HEK293 (cell line): ENCODE results near the gene PDE1C.

Experiments used
- AEBP2 ChIP-seq: fragments of 450-650 bp; formaldehyde crosslinking; IDR thresholded peaks from 2 replicates; pipeline ENCODE4 v1.5.1; 2016; ENCODE audit warnings: missing biosample characterization, missing genetic modification characterization, borderline replicate concordance
- CTCF ChIP-seq: fragments of 450-650 bp; formaldehyde crosslinking; IDR thresholded peaks from 2 replicates; pipeline ENCODE4 v1.5.1; 2016; ENCODE audit warnings: missing biosample characterization, missing genetic modification characterization
- KLF16 ChIP-seq: fragments of 450-650 bp; formaldehyde crosslinking; IDR thresholded peaks from 2 replicates; pipeline ENCODE4 v1.5.1; 2017; ENCODE audit warnings: missing biosample characterization, missing genetic modification characterization
- TCF7L2 ChIP-seq: IDR thresholded peaks from 2 replicates; pipeline ENCODE4 v1.6.1; 2011; ENCODE audit warnings: low read depth, mild to moderate bottlenecking, inconsistent platforms, low read length, moderate library complexity, borderline replicate concordance
- ZNF174 ChIP-seq: fragments of 450-650 bp; formaldehyde crosslinking; IDR thresholded peaks from 2 replicates; pipeline ENCODE4 v1.5.0; 2017; ENCODE audit warnings: missing biosample characterization, mild to moderate bottlenecking, missing genetic modification characterization
- ZNF274 ChIP-seq, 2 experiments: fragments of 200-500 bp in 1 of 2; fragments of 450-650 bp in 1 of 2; sonication (Bioruptor generic) in 1 of 2; formaldehyde crosslinking in 1 of 2; IDR thresholded peaks; 2 replicates each; pipeline versions ENCODE4 v1.5.1 to v1.6.1; 2014 to 2016; ENCODE audit warnings: borderline replicate concordance in 1 of 2, inconsistent platforms in 1 of 2, low read length in 1 of 2, missing biosample characterization in 1 of 2, missing genetic modification characterization in 1 of 2
- ZNF624 ChIP-seq: fragments of 450-650 bp; formaldehyde crosslinking; IDR thresholded peaks from 2 replicates; pipeline ENCODE4 v1.5.1; 2017; ENCODE audit warnings: missing biosample characterization, missing genetic modification characterization
- ZNF768 ChIP-seq: fragments of 450-650 bp; formaldehyde crosslinking; IDR thresholded peaks from 2 replicates; pipeline ENCODE4 v1.5.1; 2018; ENCODE audit warnings: missing biosample characterization, mild to moderate bottlenecking, missing genetic modification characterization
- TF ChIP-seq, protein P1 (sequence below): fragments of 450-650 bp; formaldehyde crosslinking; optimal IDR thresholded peaks from 2 replicates; pipeline ENCODE3; 2016; ENCODE audit warnings: missing biosample characterization, mild to moderate bottlenecking, missing genetic modification characterization
- TF ChIP-seq, protein P2 (sequence below): fragments of 450-650 bp; formaldehyde crosslinking; IDR thresholded peaks from 2 replicates; pipeline ENCODE4 v1.5.1; 2016; ENCODE audit warnings: missing biosample characterization, missing genetic modification characterization

DNA sequence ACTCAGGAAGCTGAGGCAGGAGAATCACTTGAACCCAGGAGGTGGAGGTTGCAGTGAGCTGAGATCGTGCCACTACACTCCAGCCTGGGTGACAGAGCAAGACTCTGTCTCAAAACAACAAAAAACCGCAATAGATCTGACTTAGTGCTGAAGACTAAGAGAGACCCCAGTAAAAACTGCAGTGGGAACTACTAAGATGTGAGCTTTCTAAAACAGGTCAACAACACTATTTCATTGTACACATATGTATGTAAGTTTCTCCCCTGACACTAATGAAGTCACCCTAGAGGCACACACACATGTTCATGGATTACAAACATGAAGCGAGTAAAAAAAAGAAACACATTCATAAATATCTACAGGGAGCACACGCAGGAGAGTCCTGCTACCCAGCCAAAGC lies 68.3 kb downstream of the PDE1C start:
- no peak for TF ChIP-seq CTCF
- TF ChIP-seq, protein P1, sequence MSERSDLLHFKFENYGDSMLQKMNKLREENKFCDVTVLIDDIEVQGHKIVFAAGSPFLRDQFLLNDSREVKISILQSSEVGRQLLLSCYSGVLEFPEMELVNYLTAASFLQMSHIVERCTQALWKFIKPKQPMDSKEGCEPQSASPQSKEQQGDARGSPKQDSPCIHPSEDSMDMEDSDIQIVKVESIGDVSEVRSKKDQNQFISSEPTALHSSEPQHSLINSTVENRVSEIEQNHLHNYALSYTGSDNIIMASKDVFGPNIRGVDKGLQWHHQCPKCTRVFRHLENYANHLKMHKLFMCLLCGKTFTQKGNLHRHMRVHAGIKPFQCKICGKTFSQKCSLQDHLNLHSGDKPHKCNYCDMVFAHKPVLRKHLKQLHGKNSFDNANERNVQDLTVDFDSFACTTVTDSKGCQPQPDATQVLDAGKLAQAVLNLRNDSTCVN (tag by site-specific recombination), result no peak
- no peak for TF ChIP-seq ZNF624
- no peak for TF ChIP-seq AEBP2 (tag by site-specific recombination)
- TF ChIP-seq ZNF174, result no peak
- no peak for TF ChIP-seq ZNF768 (tag by site-specific recombination)
- TF ChIP-seq, protein P2, sequence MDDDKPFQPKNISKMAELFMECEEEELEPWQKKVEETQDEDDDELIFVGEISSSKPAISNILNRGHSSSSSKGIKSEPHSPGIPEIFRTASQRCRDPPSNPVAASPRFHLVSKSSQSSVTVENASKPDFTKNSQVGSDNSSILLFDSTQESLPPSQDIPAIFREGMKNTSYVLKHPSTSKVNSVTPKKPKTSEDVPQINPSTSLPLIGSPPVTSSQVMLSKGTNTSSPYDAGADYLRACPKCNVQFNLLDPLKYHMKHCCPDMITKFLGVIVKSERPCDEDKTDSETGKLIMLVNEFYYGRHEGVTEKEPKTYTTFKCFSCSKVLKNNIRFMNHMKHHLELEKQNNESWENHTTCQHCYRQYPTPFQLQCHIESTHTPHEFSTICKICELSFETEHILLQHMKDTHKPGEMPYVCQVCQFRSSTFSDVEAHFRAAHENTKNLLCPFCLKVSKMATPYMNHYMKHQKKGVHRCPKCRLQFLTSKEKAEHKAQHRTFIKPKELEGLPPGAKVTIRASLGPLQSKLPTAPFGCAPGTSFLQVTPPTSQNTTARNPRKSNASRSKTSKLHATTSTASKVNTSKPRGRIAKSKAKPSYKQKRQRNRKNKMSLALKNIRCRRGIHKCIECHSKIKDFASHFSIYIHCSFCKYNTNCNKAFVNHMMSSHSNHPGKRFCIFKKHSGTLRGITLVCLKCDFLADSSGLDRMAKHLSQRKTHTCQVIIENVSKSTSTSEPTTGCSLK (tag by site-specific recombination), result no peak
- no peak for TF ChIP-seq TCF7L2
- no peak for TF ChIP-seq ZNF274 (IDR thresholded peaks at IDR 0.05; ENCODE audit: low read length)
- no peak for TF ChIP-seq ZNF274 (tag by site-specific recombination; IDR thresholded peaks at IDR 0.05; ENCODE audit: borderline replicate concordance)
- TF ChIP-seq KLF16 (tag by site-specific recombination), result no peak
